ENCODE measurements around the gene PLCL2. TPM values are rescaled to one million over a fixed set of nuclear protein-coding genes. Genes with fewer than 3 reads are reported as not detected.
A peak's percentile ranks its signal among the peaks of the same experiment; 100 is the strongest.

Gene PLCL2
- polyA plus RNA-seq, 4 donors, result 4.0 to 16.2 (median 10.4) TPM

DNA sequence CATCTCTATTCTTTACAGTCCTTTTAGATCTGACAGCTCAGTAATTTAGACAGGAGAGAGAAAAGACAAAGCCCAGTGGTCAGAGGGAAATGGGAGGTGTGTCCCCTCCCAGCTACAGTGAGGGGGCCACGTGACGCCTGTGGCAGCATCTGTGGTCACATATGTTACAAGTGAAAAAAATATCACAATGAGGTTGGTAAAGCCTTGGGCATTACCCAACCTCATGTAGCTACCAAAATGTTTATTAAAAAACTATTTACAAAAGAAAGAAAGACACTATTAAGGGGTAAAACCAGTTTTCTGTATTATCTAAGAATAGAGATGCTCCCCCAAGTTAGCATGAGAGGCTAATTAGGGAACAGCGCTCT is 42.9 kb upstream of the PLCL2 start:
- Histone ChIP-seq H3K4me1 (ENCODE audit: control insufficient read depth in 3 of 3, insufficient read depth in 2 of 3, low read depth in 1 of 3, low read length in 2 of 3) (peaks cover 0 to 20% (median 0%) of the 10 kb centered on the region in 3 donors), H3K27me3 (ENCODE audit: control insufficient read depth in 3 of 3, insufficient read depth in 3 of 3, low read length in 3 of 3) (no peaks in the 10 kb centered on the region), H3K4me3 (ENCODE audit: low read depth in 1 of 3, low read length in 3 of 3) (no peak overlapping the region), H3K36me3 (ENCODE audit: control insufficient read depth in 3 of 3, insufficient read depth in 2 of 3, low read depth in 1 of 3, low read length in 3 of 3) (no peaks in the 10 kb centered on the region), H3K27ac (ENCODE audit: low read depth in 1 of 3, low read length in 2 of 3) (peak overlapping the region in 2 of 3 donors; percentile 59 to 66), H3K9me3 (ENCODE audit: control insufficient read depth in 2 of 2, insufficient read depth in 1 of 2, low read depth in 1 of 2, low read length in 1 of 2) (no peaks in the 10 kb centered on the region)
- DNase-seq (peak in 1 of 2 donors; percentile 31), FAIRE-seq (no peak)
- WGBS, 3 donors, result 65 to 72% (median 66%) methylated on average over 3 of the region's 3 CpGs

DNA sequence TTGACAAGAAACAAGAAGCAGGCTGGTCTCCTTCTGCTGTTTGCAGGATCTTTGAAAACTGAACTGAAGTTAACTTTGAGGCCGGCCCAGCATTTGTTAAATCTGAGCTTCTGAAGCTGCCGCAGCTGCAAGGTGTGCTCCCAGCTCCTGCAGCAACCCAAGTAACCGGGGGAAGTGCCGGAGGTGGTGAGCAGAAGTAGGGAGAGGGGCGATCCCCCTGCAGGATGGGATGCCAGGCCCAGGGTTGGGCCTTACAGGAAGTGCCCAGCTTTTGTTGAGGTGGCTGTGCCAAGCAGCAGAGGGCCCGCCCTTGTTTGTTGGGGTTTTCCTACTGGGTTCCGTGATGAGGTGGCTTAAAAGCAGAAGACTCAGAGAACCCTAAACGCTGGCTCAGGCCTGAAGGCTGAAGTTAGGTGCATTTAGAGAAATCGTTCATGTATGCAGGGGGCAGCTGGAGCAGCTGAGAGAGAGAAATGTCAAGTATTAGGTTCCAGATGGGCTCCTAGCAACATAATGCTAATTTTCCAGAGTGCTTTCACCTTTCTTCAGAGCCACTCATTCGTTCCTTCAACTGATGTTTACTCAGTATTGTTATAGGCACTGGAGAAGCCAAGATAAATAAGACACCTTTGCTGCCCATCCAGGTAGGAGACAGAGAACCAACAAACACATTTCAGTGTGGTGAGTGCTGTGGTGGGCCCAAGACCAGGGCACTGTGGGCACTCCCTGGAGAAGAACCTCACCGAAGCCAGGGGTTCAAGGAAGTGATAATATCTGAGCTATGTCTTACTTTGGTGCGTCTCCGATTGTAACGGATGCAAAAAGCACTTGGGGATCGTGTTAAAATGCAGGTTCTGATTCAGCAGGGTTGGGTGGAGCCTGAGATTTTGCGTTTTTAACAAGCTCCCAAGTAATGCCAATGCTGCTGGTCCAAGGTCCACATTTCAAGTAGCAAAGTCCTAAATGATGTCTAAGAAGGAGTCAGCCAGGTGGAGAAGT is 42.2 kb upstream of the PLCL2 start:
- H3K27me3 ChIP-seq (ENCODE audit: control insufficient read depth in 3 of 3, insufficient read depth in 3 of 3, low read length in 3 of 3), result no peaks in the 10 kb centered on the region
- 64 to 66% (median 64%) methylated on average over 16 of the region's 16 CpGs for WGBS, 3 donors
- DNase-seq, result peak; percentile 14 to 32

DNA sequence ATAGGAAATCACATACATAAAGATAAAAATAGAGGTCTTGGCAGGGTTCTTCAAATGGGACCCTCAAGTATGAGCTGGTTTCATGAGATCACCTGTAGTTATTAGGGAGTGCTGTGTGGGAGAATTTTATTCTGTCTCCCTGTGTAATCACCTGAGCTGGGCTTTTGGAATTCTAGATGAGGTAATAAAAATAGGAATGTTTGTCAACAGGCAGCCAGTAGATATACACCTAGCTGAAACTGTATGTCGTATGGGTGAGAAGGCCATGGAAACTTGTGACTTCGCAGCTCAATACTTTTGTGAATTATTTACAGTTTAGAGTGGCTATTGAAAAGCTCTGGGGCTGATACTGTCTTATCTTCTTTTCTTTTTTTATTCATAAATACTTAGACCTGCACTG is 40.5 kb upstream of the PLCL2 start:
- WGBS, 3 donors, result 90 to 96% (median 92%) methylated on average over 2 of the region's 2 CpGs
- H3K4me1 ChIP-seq (ENCODE audit: control insufficient read depth in 3 of 3, insufficient read depth in 2 of 3, low read depth in 1 of 3, low read length in 2 of 3), result peaks cover 0 to 12% (median 2%) of the 10 kb centered on the region in 3 donors
- H3K27ac ChIP-seq (ENCODE audit: low read depth in 1 of 3, low read length in 2 of 3), result peak overlapping the region in 1 of 3 donors; percentile 59
- no peaks in the 10 kb centered on the region for H3K9me3 ChIP-seq (ENCODE audit: control insufficient read depth in 2 of 2, insufficient read depth in 1 of 2, low read depth in 1 of 2, low read length in 1 of 2)
- no peaks in the 10 kb centered on the region for H3K27me3 ChIP-seq (ENCODE audit: control insufficient read depth in 3 of 3, insufficient read depth in 3 of 3, low read length in 3 of 3)
- no peaks in the 10 kb centered on the region for H3K36me3 ChIP-seq (ENCODE audit: control insufficient read depth in 3 of 3, insufficient read depth in 2 of 3, low read depth in 1 of 3, low read length in 3 of 3)
- FAIRE-seq (no peak), DNase-seq (peak in 1 of 2 donors; percentile 47)
- H3K4me3 ChIP-seq (ENCODE audit: low read depth in 1 of 3, low read length in 3 of 3), result no peak overlapping the region

More for the DNA sequence above, 42.2 kb upstream of the PLCL2 start:
- FAIRE-seq, result no peak
- no peak overlapping the region for H3K4me3 ChIP-seq (ENCODE audit: low read depth in 1 of 3, low read length in 3 of 3)
- no peaks in the 10 kb centered on the region for H3K36me3 ChIP-seq (ENCODE audit: control insufficient read depth in 3 of 3, insufficient read depth in 2 of 3, low read depth in 1 of 3, low read length in 3 of 3)
- H3K9me3 ChIP-seq (ENCODE audit: control insufficient read depth in 2 of 2, insufficient read depth in 1 of 2, low read depth in 1 of 2, low read length in 1 of 2), result no peaks in the 10 kb centered on the region
- H3K4me1 ChIP-seq (ENCODE audit: control insufficient read depth in 3 of 3, insufficient read depth in 2 of 3, low read depth in 1 of 3, low read length in 2 of 3), result peaks cover 0 to 20% (median 0%) of the 10 kb centered on the region in 3 donors
- H3K27ac ChIP-seq (ENCODE audit: low read depth in 1 of 3, low read length in 2 of 3), result peak overlapping the region in 2 of 3 donors; percentile 59 to 66

DNA sequence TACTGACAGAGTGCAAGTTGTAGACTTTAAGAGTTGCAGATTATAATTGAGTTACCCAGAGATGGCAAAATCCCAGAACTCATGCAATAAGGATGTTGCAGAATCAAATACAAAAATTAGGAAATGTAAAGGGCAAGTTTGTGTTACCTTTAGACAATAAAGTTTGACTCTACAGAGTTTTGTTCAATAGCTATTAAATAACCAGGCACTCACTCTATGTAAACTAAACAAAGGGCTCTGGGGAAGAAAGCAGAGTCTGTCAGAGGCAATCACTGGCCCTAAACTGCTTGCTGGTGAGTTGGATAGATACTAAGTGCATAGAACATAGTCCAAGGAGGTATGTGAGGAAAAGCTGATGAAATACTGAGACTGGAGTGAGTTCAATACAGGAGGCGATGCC is 40.0 kb upstream of the PLCL2 start:
- Histone ChIP-seq H3K9me3 (ENCODE audit: control insufficient read depth in 2 of 2, insufficient read depth in 1 of 2, low read depth in 1 of 2, low read length in 1 of 2) (no peaks in the 10 kb centered on the region), H3K27ac (ENCODE audit: low read depth in 1 of 3, low read length in 2 of 3) (peak overlapping the region in 1 of 3 donors; percentile 59), H3K27me3 (ENCODE audit: control insufficient read depth in 3 of 3, insufficient read depth in 3 of 3, low read length in 3 of 3) (no peaks in the 10 kb centered on the region), H3K4me3 (ENCODE audit: low read depth in 1 of 3, low read length in 3 of 3) (no peak overlapping the region), H3K4me1 (ENCODE audit: control insufficient read depth in 3 of 3, insufficient read depth in 2 of 3, low read depth in 1 of 3, low read length in 2 of 3) (peaks cover 0 to 12% (median 4%) of the 10 kb centered on the region in 3 donors), H3K36me3 (ENCODE audit: control insufficient read depth in 3 of 3, insufficient read depth in 2 of 3, low read depth in 1 of 3, low read length in 3 of 3) (no peaks in the 10 kb centered on the region)
- peak in 1 of 2 donors; percentile 62 for DNase-seq
- 94 to 100% (median 96%) methylated on average over 1 of the region's 1 CpG for WGBS, 3 donors
- FAIRE-seq, result no peak

DNA sequence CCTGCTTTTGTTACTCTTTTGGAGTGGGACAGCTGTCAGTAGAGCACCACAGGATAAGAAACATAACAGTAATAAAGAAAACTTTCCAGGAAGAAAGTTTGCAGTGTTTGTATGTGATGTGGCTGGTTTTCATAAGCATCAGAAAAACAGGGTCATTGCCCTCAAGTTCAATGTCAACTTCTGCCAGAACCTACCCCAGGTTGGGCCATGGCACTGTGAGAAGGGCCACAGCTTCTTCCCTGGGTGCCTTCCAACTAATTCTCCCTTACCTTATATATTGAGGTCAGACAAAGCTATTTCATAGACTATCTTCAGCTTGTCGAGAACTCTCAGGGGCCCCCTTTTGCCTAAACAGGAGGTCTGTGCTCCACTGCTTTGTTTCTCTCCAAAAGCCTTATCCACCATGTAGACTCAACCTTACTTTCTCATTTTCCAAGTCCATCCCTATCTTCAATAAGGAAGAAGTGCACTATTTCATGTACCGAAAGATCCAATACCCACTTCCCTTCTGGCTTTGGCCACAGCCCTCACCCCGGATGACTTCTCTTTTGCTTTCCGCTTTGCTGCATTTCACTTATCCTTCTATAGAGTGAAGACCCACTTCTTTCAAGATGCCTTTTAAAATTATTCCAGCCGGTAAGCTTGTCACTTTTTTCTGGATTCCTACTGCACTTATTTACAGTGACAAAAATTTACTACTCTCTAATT is 38.2 kb upstream of the PLCL2 start:
- Histone ChIP-seq H3K4me3 (ENCODE audit: low read depth in 1 of 3, low read length in 3 of 3) (no peak overlapping the region), H3K9me3 (ENCODE audit: control insufficient read depth in 2 of 2, insufficient read depth in 1 of 2, low read depth in 1 of 2, low read length in 1 of 2) (no peaks in the 10 kb centered on the region), H3K36me3 (ENCODE audit: control insufficient read depth in 3 of 3, insufficient read depth in 2 of 3, low read depth in 1 of 3, low read length in 3 of 3) (no peaks in the 10 kb centered on the region), H3K27me3 (ENCODE audit: control insufficient read depth in 3 of 3, insufficient read depth in 3 of 3, low read length in 3 of 3) (no peaks in the 10 kb centered on the region), H3K4me1 (ENCODE audit: control insufficient read depth in 3 of 3, insufficient read depth in 2 of 3, low read depth in 1 of 3, low read length in 2 of 3) (peaks cover 0 to 12% (median 4%) of the 10 kb centered on the region in 3 donors), H3K27ac (ENCODE audit: low read depth in 1 of 3, low read length in 2 of 3) (no peak overlapping the region)
- WGBS, 3 donors, result 86 to 98% (median 90%) methylated on average over 5 of the region's 5 CpGs
- DNase-seq, result peak in 1 of 2 donors; percentile 21
- FAIRE-seq, result no peak

DNA sequence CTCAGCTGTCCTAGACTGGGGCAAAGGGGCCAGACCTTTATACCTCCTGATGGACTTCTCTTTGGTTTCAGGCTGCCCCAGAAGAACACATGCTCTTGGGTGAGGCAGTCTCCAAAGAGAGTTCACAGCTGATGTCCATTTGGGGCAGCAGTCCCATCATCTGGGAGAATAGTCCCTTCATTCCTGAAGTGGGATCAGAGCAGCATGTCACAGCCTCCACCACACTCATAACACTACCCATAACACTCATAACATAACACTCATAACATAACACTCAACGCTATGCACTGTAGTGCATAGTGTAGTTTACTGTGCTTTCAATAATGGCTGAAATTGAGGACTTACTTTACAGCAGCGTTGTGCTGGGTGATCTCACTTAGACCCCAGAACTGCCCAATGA is 36.7 kb upstream of the PLCL2 start:
- 74 to 92% (median 83%) methylated on average over 2 of the region's 2 CpGs for WGBS, 3 donors
- DNase-seq (no peak), FAIRE-seq (no peak)
- Histone ChIP-seq H3K4me1 (ENCODE audit: control insufficient read depth in 3 of 3, insufficient read depth in 2 of 3, low read depth in 1 of 3, low read length in 2 of 3) (peaks cover 0 to 11% (median 4%) of the 10 kb centered on the region in 3 donors), H3K36me3 (ENCODE audit: control insufficient read depth in 3 of 3, insufficient read depth in 2 of 3, low read depth in 1 of 3, low read length in 3 of 3) (no peaks in the 10 kb centered on the region), H3K9me3 (ENCODE audit: control insufficient read depth in 2 of 2, insufficient read depth in 1 of 2, low read depth in 1 of 2, low read length in 1 of 2) (no peaks in the 10 kb centered on the region), H3K4me3 (ENCODE audit: low read depth in 1 of 3, low read length in 3 of 3) (no peak overlapping the region), H3K27me3 (ENCODE audit: control insufficient read depth in 3 of 3, insufficient read depth in 3 of 3, low read length in 3 of 3) (no peaks in the 10 kb centered on the region), H3K27ac (ENCODE audit: low read depth in 1 of 3, low read length in 2 of 3) (no peak overlapping the region)

DNA sequence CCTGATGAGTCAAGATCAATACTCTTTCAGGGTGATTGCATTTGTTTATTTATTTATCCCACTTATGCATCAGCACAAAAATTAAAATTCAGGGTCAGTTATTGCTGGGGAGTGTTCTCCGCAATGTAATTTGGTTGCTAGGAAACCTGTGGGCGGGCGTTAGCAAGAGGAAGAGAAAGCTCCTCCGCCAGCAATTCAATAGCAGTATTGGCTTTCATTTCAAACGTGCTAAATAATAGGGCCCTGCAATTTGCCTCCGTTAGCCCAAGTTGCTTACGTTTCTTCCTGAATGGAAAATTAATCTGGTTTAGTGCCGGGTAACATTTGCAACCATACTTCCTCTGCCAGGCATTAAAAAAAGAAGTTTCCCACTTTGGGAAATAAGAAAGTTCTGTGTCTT is 35.5 kb upstream of the PLCL2 start:
- DNase-seq, result peak; percentile 74 to 78
- Histone ChIP-seq H3K9me3 (ENCODE audit: control insufficient read depth in 2 of 2, insufficient read depth in 1 of 2, low read depth in 1 of 2, low read length in 1 of 2) (no peaks in the 10 kb centered on the region), H3K36me3 (ENCODE audit: control insufficient read depth in 3 of 3, insufficient read depth in 2 of 3, low read depth in 1 of 3, low read length in 3 of 3) (no peaks in the 10 kb centered on the region), H3K27me3 (ENCODE audit: control insufficient read depth in 3 of 3, insufficient read depth in 3 of 3, low read length in 3 of 3) (no peaks in the 10 kb centered on the region), H3K27ac (ENCODE audit: low read depth in 1 of 3, low read length in 2 of 3) (no peak overlapping the region), H3K4me3 (ENCODE audit: low read depth in 1 of 3, low read length in 3 of 3) (peak overlapping the region in 1 of 3 donors; percentile 11), H3K4me1 (ENCODE audit: control insufficient read depth in 3 of 3, insufficient read depth in 2 of 3, low read depth in 1 of 3, low read length in 2 of 3) (peaks cover 0 to 6% (median 4%) of the 10 kb centered on the region in 3 donors)
- FAIRE-seq, result peak; percentile 81
- WGBS, 3 donors, result 4 to 17% (median 11%) methylated on average over 8 of the region's 8 CpGs

DNA sequence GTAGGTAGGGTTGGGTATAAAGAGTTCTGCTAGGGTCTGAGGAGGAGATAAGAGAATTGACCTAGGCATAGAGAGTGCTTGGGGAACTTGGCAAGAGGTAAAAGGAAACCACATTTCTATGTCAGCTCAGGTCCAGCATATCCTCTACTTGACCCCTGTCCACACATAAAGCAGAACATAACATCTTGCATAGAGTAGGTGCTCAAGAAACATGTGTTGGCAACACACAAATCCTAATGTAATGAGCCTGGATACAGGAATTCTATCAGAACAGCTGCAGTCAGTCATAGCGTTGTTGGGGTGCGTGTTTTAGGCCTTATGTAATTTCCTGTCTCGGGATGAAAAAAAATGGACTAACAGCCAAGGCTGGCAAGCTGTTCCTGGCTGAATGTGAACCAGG is 35.0 kb upstream of the PLCL2 start:
- Histone ChIP-seq H3K4me3 (ENCODE audit: low read depth in 1 of 3, low read length in 3 of 3) (no peak overlapping the region), H3K4me1 (ENCODE audit: control insufficient read depth in 3 of 3, insufficient read depth in 2 of 3, low read depth in 1 of 3, low read length in 2 of 3) (peaks cover 0 to 6% (median 4%) of the 10 kb centered on the region in 3 donors), H3K36me3 (ENCODE audit: control insufficient read depth in 3 of 3, insufficient read depth in 2 of 3, low read depth in 1 of 3, low read length in 3 of 3) (no peaks in the 10 kb centered on the region), H3K27ac (ENCODE audit: low read depth in 1 of 3, low read length in 2 of 3) (no peak overlapping the region), H3K27me3 (ENCODE audit: control insufficient read depth in 3 of 3, insufficient read depth in 3 of 3, low read length in 3 of 3) (peaks cover 0 to under 1% (median 0%) of the 10 kb centered on the region in 3 donors), H3K9me3 (ENCODE audit: control insufficient read depth in 2 of 2, insufficient read depth in 1 of 2, low read depth in 1 of 2, low read length in 1 of 2) (no peaks in the 10 kb centered on the region)
- no peak for FAIRE-seq
- WGBS, 3 donors, result 23 to 67% (median 57%) methylated on average over 3 of the region's 3 CpGs
- DNase-seq, result no peak

Measured in small intestine (tissue), 7 donors.